Neural crest cell (in vitro differentiated cells): ENCODE data around the gene POR. TPM values are rescaled to one million over a fixed set of nuclear protein-coding genes. Genes with fewer than 3 reads are reported as not detected.
A peak's percentile ranks its signal among the peaks of the same experiment; 100 is the strongest.
"Not testable (repeated sequence)": the region's sequence is repeated elsewhere in the genome, so short reads cannot be mapped to it uniquely, and the experiment has no call there.

Experiments
- DNase-seq: peaks from one replicate; pipeline ENCODE4 v3.0.0; 2021; ENCODE audit warnings: low read depth, mixed read lengths, low spot score
- H3K27ac Mint-ChIP-seq: one replicate; pipeline ENCODE4 v1.8.0; 2021; ENCODE audit warnings: mild to moderate bottlenecking, mixed read lengths; ENCODE audit not compliant: unreplicated experiment
- H3K27me3 Mint-ChIP-seq: 2 replicates; pipeline ENCODE4 v1.8.0; 2021; ENCODE audit warnings: low read depth, mild to moderate bottlenecking, mixed read lengths
- H3K36me3 Mint-ChIP-seq: 2 replicates; pipeline ENCODE4 v1.8.0; 2021; ENCODE audit warnings: low read depth, mild to moderate bottlenecking, mixed read lengths
- H3K4me1 Mint-ChIP-seq: 2 replicates; pipeline ENCODE4 v1.8.0; 2021; ENCODE audit warnings: mixed read lengths
- H3K4me3 Mint-ChIP-seq: one replicate; pipeline ENCODE4 v1.8.0; 2021; ENCODE audit warnings: mild to moderate bottlenecking, mixed read lengths
- H3K9me3 Mint-ChIP-seq: 2 replicates; pipeline ENCODE4 v1.8.0; 2021; ENCODE audit warnings: mixed read lengths
- CTCF ChIP-seq: fragments of 200-600 bp; sonication (generic); conservative IDR thresholded peaks from 2 replicates; pipeline ENCODE4 v1.5.0; 2021; ENCODE audit warnings: antibody characterized with exemption, mild to moderate bottlenecking
- microRNA-seq: library from miRNA; unstranded; fragments of <30 nt; microRNA quantifications from one replicate; pipeline ENCODE4, GENCODE V29; 2020
- total RNA-seq: library from RNA; stranded (reverse); gene quantifications from 2 replicates; pipeline ENCODE4 v1.2.1, GENCODE V29; 2021

The POR gene
- total RNA-seq, 1 donor from 2014 or later, result 126 TPM

DNA sequence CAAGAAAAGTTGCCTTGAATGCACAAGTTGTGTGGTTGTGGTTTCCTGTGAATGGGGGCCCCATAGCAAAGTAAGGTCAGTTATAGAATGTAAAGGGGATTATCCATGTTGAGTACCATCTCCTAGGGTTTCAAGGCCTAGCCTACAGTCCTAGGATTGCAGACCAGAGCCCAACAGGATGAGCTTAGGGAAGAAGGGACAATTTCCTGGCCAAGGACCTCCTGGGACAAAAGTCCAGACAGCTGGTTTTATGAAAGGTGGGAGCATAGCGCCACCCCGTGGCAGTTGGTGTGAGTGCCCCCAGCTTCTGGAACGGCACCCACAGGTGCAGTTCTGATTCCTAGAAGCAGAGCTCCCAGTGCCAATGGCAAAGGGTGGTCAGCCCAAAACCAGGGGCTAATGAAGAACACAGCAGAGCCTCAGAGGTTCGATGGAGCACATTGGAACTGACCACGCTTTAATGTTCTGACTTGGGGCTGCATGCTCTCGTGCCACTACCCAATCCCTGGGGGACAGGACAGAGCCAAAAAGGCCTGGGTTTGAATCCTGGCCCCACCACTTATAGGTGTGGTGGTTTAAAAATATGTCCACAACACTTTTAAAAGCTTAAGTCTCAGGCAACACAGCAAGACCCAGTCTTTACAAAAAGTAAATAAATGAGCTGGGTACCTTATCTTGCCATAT is 105.2 kb downstream of the POR start:
- H3K4me3 Mint-ChIP-seq, result no peak overlapping the region
- no peaks in the 10 kb centered on the region for H3K27me3 Mint-ChIP-seq
- peak; percentile 73 for DNase-seq
- peaks cover 23% of the 10 kb centered on the region for H3K36me3 Mint-ChIP-seq
- peak; percentile 88 for TF ChIP-seq CTCF
- no peaks in the 10 kb centered on the region for H3K9me3 Mint-ChIP-seq
- peaks cover 3% of the 10 kb centered on the region for H3K4me1 Mint-ChIP-seq
- peak overlapping the region; percentile 67 for H3K27ac Mint-ChIP-seq

- no peak for TF ChIP-seq CTCF
- H3K4me1 Mint-ChIP-seq, result peaks cover 3% of the 10 kb centered on the region
- no peak overlapping the region for H3K4me3 Mint-ChIP-seq
- H3K27ac Mint-ChIP-seq, result no peak overlapping the region
- H3K27me3 Mint-ChIP-seq, result no peaks in the 10 kb centered on the region
- H3K36me3 Mint-ChIP-seq, result peaks cover 17% of the 10 kb centered on the region
- H3K9me3 Mint-ChIP-seq, result no peaks in the 10 kb centered on the region
- no peak for DNase-seq
Measured at GRCh38 chr7:76022026-76022780, 107.2 kb downstream of the POR start.

DNA sequence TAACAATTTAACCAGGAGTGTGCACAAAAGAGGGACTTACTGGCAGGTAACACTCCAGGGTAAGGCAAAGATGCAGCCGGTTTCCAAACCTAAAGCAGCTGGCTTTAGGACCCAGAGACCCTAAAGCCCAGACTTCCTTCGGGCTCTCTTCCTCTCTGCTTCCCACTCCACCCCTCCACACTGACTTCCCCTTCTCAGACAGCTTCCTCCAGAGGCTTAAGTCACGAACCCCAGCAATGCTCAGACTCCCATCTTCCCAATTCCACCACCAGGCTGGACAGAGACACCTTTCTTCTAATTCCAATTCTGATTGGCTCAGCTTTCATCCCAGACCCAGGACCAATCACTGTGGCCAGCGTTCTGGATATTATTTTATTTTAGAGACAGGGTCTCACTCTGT is 108.0 kb downstream of the POR start:
- DNase-seq, result no peak
- Mint-ChIP-seq H3K9me3 (no peaks in the 10 kb centered on the region), H3K4me3 (no peak overlapping the region), H3K27ac (peak overlapping the region; percentile 31), H3K36me3 (peaks cover 14% of the 10 kb centered on the region), H3K27me3 (no peaks in the 10 kb centered on the region), H3K4me1 (peaks cover 3% of the 10 kb centered on the region)
- TF ChIP-seq CTCF, result no peak

GRCh38 chr7:76029682-76030081 is 114.7 kb downstream of the POR start:
- H3K36me3 Mint-ChIP-seq, result not testable (repeated sequence)

DNA sequence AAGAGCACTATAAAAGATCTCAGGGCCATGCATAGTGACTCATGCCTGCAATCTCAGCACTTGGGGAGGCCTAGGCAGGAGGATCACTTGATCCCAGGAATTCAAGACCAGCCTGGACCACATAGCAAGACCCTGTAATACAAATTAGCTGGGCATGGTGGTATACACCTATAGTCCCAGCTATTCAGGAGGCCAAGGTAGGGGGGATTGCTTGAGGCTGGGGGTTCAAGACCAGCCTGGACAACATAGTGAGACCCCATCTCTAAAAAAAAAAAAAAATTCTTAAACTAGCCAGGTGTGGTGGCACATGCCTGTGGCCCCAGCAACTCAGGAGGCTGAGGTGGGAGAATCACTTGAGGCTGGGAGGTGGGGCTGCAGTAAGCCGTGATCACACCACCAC is 117.0 kb downstream of the POR start:
- no peaks in the 10 kb centered on the region for H3K27me3 Mint-ChIP-seq
- no peak overlapping the region for H3K27ac Mint-ChIP-seq
- DNase-seq, result no peak
- H3K9me3 Mint-ChIP-seq, result no peaks in the 10 kb centered on the region
- no peak for TF ChIP-seq CTCF
- no peak overlapping the region for H3K4me3 Mint-ChIP-seq
- H3K36me3 Mint-ChIP-seq, result peaks cover 2% of the 10 kb centered on the region
- H3K4me1 Mint-ChIP-seq, result no peaks in the 10 kb centered on the region

More at GRCh38 chr7:76029682-76030081, 114.7 kb downstream of the POR start:
- not testable (repeated sequence) for H3K27me3 Mint-ChIP-seq, H3K27ac Mint-ChIP-seq, H3K4me3 Mint-ChIP-seq, DNase-seq, H3K9me3 Mint-ChIP-seq, H3K4me1 Mint-ChIP-seq

Small RNA genes lying within 50 kb of the gene (microRNA-seq; reads per million reads assigned to microRNA genes)
- 5.9 reads per million, percentile 3 among the genes with 10 or more reads in this experiment for gene MIR4651

Other genes starting within 250 kb of the POR start
- 84.4 and 87.3 TPM in 2 replicates for gene HIP1, start 176.2 kb upstream of the POR start, total RNA-seq
- not detected in 2 replicates for gene CCL26, start 142.9 kb upstream of the POR start, total RNA-seq
- gene CCL24, start 101.3 kb upstream of the POR start, total RNA-seq, result not detected in 2 replicates
- gene RHBDD2, start 36.1 kb upstream of the POR start, total RNA-seq, result 80.2 and 80.5 TPM in 2 replicates
- gene TMEM120A, start 79.4 kb downstream of the POR start, total RNA-seq, result 33.4 and 41.8 TPM in 2 replicates
- gene STYXL1, start 132.8 kb downstream of the POR start, total RNA-seq, result 33.6 and 38.8 TPM in 2 replicates
- gene MDH2, start 133.0 kb downstream of the POR start, total RNA-seq, result 169 and 173 TPM in 2 replicates